ENCODE data around the gene CTSE. TPM values are rescaled to one million over a fixed set of nuclear protein-coding genes. Genes with fewer than 3 reads are reported as not detected.

The CTSE gene
- total and polyA plus RNA-seq, 2 of the 13 experiments (the other 11 are each of a cell fraction or from before 2014, with no cell fraction given), result 0.50 to 0.69 TPM

GRCh38 chr1:206048582-206048981 lies 24.9 kb upstream of the CTSE start (continued):
- TF ChIP-seq HNF4G (IDR thresholded peaks at IDR 0.05; ENCODE audit: borderline replicate concordance, low read depth, low read length) (peak; percentile 96), HNF4G (CRISPR knock-in tag; IDR thresholded peaks at IDR 0.05; ENCODE audit: borderline replicate concordance, low read depth) (peak; percentile 86; the same call in 1 of the 2 replicates), EP300 (IDR thresholded peaks at IDR 0.05; ENCODE audit: low read depth in 2 of 2, low read length in 2 of 2) (peak; percentile 46 to 56; a peak in 2 of 4 replicates), EP300 (CRISPR knock-in tag; IDR thresholded peaks at IDR 0.05; ENCODE audit: borderline replicate concordance) (peak; percentile 61; the same call in 1 of the 2 replicates), RARA (CRISPR knock-in tag; IDR thresholded peaks at IDR 0.05) (peak; percentile 24; the same call in 1 of the 2 replicates), CTCF (CRISPR knock-in tag; IDR thresholded peaks at IDR 0.05) (peak; percentile 24; the same call in 1 of the 2 replicates), ZNF251 (CRISPR knock-in tag; IDR thresholded peaks at IDR 0.05) (no peak), ATM (IDR thresholded peaks at IDR 0.05; ENCODE audit: borderline replicate concordance) (no peak), ZNF124 (CRISPR knock-in tag; IDR thresholded peaks at IDR 0.05) (0 out of 2 replicates have a peak, but pooled peaks have one; percentile 13), MYC (CRISPR knock-in tag; IDR thresholded peaks at IDR 0.05; ENCODE audit: borderline replicate concordance) (peak; percentile 62; the same call in 1 of the 2 replicates), ZBTB4 (CRISPR knock-in tag; IDR thresholded peaks at IDR 0.05; ENCODE audit: borderline replicate concordance) (no peak), CENPBD1 (CRISPR knock-in tag; IDR thresholded peaks at IDR 0.05; ENCODE audit: borderline replicate concordance, low read depth) (no peak), ZNF558 (CRISPR knock-in tag; IDR thresholded peaks at IDR 0.05; ENCODE audit: borderline replicate concordance) (no peak), NFE2L2 (IDR thresholded peaks at IDR 0.05; ENCODE audit: low read length) (no peak), DMAP1 (CRISPR knock-in tag; IDR thresholded peaks at IDR 0.05) (peak; percentile 52; the same call in 1 of the 2 replicates), NR3C1 (CRISPR knock-in tag; IDR thresholded peaks at IDR 0.05) (no peak), DPF2 (CRISPR knock-in tag; IDR thresholded peaks at IDR 0.05; ENCODE audit: borderline replicate concordance, low read depth) (peak; percentile 39; the same call in 1 of the 2 replicates), ZBTB26 (CRISPR knock-in tag; IDR thresholded peaks at IDR 0.05; ENCODE audit: borderline replicate concordance) (no peak), MAZ (IDR thresholded peaks at IDR 0.05; ENCODE audit: borderline replicate concordance, low read depth, low read length) (no peak), MAZ (CRISPR knock-in tag; IDR thresholded peaks at IDR 0.05; ENCODE audit: low read depth) (0 out of 2 replicates have a peak, but pooled peaks have one; percentile 23), ATF7 (IDR thresholded peaks at IDR 0.05) (no peak), ATF7 (CRISPR knock-in tag; IDR thresholded peaks at IDR 0.05) (no peak), ZNF549 (CRISPR knock-in tag; IDR thresholded peaks at IDR 0.05) (no peak), KLF16 (CRISPR knock-in tag; IDR thresholded peaks at IDR 0.05) (0 out of 4 replicates have a peak, but pooled peaks of 1 of the 2 experiments have one; percentile 23), NFATC3 (CRISPR knock-in tag; IDR thresholded peaks at IDR 0.05) (no peak), RBM22 (optimal IDR thresholded peaks at IDR 0.05; ENCODE audit: low read length) (no peak)

Data from HepG2 (cell line).